ENCODE data around the gene RAD54L2. TPM values are rescaled to one million over a fixed set of nuclear protein-coding genes. Genes with fewer than 3 reads are reported as not detected.
"Not testable (repeated sequence)": the region's sequence is repeated elsewhere in the genome, so short reads cannot be mapped to it uniquely, and the experiment has no call there.

RAD54L2 gene
- total and polyA plus RNA-seq, 2 experiments from 2014 or later = 10.8 to 17.5 TPM

DNA sequence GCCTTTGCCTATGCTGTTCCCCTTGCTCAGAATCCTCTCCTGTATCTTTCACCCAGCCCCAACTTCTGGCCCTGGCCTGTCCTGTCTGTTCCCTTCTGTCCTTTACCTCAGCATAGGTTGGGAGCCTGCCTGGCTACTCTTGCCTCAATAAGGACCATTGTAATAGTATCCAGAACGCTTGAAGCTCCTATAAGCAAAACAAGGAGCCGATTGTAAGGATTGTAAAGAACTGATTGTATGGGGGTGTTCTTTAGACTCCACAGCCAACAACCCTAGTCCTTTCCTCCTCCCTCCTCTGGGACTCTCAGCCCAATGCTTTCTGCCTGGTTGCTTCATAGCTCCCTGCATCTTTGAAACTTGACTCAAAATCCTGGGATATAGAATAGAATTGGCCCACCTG is 18.7 kb upstream of the RAD54L2 start:
- TF ChIP-seq, protein P1, sequence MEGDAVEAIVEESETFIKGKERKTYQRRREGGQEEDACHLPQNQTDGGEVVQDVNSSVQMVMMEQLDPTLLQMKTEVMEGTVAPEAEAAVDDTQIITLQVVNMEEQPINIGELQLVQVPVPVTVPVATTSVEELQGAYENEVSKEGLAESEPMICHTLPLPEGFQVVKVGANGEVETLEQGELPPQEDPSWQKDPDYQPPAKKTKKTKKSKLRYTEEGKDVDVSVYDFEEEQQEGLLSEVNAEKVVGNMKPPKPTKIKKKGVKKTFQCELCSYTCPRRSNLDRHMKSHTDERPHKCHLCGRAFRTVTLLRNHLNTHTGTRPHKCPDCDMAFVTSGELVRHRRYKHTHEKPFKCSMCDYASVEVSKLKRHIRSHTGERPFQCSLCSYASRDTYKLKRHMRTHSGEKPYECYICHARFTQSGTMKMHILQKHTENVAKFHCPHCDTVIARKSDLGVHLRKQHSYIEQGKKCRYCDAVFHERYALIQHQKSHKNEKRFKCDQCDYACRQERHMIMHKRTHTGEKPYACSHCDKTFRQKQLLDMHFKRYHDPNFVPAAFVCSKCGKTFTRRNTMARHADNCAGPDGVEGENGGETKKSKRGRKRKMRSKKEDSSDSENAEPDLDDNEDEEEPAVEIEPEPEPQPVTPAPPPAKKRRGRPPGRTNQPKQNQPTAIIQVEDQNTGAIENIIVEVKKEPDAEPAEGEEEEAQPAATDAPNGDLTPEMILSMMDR (IDR thresholded peaks at IDR 0.05; ENCODE audit: poor library complexity) = no peak
- TF ChIP-seq EZH2 (IDR thresholded peaks at IDR 0.05; ENCODE audit: borderline replicate concordance) = no peak
- TF ChIP-seq EZH2phosphoT487 (IDR thresholded peaks at IDR 0.05; ENCODE audit: low read depth, severe bottlenecking, unreplicated experiment) = no peak
- H3K9me3 ChIP-seq (ENCODE audit: low read depth) = no peaks in the 10 kb centered on the region
- H3K4me1 ChIP-seq (ENCODE audit: insufficient read depth) = no peaks in the 10 kb centered on the region
- H4K20me1 ChIP-seq (ENCODE audit: insufficient read depth, poor library complexity, severe bottlenecking) = no peaks in the 10 kb centered on the region
- no peaks in the 10 kb centered on the region for H3K27me3 ChIP-seq
- no peaks in the 10 kb centered on the region for H3K79me2 ChIP-seq
- 86% methylated on average over 2 of the region's 2 CpGs for WGBS (ENCODE audit: low lambda C conversion rate, missing lambda C conversion rate)
- H2AFZ ChIP-seq = no peak overlapping the region
- H3K4me3 ChIP-seq = no peak overlapping the region
- H3K36me3 ChIP-seq (replicated peaks; ENCODE audit: insufficient read depth, low read depth) = no peaks in the 10 kb centered on the region
- no peaks in the 10 kb centered on the region for H3K9me2 ChIP-seq (replicated peaks; ENCODE audit: insufficient read depth)
- no peak overlapping the region for H3K4me2 ChIP-seq
- DNase-seq (ENCODE audit: low spot score) = no peak
- no peak overlapping the region for H3K27ac ChIP-seq

DNA sequence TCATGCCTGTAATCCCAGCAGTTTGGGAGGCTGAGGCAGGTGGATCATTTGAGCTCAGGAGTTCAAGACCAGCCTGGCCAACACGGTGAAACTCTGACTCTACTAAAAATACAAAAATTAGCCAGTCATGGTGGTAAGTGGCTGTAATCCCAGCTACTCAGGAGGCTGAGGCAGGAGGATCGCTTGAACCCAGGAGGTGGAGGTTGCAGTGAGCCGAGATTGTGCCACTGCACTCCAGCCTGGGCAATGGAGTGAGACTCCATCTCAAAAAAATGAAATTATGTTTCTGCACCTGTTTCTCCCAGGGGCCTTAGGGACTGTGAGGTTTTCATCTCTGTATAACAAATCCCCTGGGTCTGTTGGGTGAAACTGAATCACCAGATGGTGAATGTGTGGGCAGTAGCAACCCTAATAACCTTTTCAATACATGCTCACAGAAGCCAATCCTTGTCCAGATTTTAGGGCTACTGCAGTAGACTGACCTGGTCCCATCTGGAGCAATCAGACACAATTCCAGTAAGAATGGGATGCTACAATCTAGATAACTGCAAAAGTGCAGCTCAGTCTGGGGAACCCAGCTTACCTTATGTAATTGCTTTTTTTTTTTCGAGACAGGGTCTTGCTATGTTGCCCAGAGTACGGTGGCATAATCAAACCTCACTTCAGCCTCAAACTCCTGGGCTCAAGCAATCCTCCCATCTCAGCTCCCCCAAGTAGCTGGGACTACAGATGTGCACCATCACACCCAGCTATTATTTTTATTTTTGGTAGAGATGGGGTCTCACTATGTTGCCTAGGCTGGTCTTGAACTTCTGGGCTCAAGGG is 17.4 kb upstream of the RAD54L2 start:
- H3K4me1 ChIP-seq (ENCODE audit: insufficient read depth); H2AFZ ChIP-seq; H3K9me2 ChIP-seq (replicated peaks; ENCODE audit: insufficient read depth); H4K20me1 ChIP-seq (ENCODE audit: insufficient read depth, poor library complexity, severe bottlenecking); H3K9me3 ChIP-seq (ENCODE audit: low read depth); H3K27me3 ChIP-seq; DNase-seq (ENCODE audit: low spot score); H3K4me2 ChIP-seq; H3K27ac ChIP-seq; H3K36me3 ChIP-seq (replicated peaks; ENCODE audit: insufficient read depth, low read depth); H3K79me2 ChIP-seq; H3K4me3 ChIP-seq: not testable (repeated sequence)
- 83% methylated on average over 5 of the region's 5 CpGs for WGBS (ENCODE audit: low lambda C conversion rate, missing lambda C conversion rate)

DNA sequence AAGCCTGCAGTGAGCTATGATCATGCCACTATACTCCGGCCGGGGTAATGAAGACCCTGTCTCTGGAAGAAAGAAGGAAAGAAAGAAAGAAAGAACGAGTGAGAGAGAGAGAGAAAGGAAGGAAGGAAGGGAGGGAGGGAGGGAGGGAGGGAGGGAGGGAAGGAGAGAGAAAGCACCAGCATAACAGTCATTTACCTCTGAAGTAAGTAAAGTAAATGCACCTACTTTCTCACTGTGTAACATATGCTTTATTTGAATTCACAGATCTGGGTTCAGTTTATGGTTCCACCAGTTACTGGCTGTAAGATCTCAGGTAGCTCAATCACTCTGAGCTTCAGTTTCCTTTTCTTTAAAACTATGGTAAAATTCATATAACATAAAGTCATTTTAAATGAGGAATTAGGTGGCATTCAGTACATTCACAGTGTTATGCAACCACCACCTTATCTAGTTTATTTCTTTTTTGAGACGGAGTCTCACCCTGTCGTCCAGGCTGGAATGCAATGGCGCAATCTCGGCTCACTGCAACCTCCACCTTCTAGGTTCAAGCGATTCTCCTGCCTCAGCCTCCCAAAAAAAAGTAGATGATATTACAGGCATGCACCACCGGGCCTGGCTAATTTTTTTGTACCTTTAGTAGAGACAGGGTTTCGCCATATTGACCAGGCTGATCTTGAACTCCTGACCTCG is 16.1 kb upstream of the RAD54L2 start:
- Histone ChIP-seq H3K4me1 (ENCODE audit: insufficient read depth) (no peaks in the 10 kb centered on the region), H3K9me2 (replicated peaks; ENCODE audit: insufficient read depth) (no peaks in the 10 kb centered on the region), H3K27ac (no peak overlapping the region), H3K4me2 (no peak overlapping the region), H3K9me3 (ENCODE audit: low read depth) (no peaks in the 10 kb centered on the region), H3K27me3 (no peaks in the 10 kb centered on the region), H3K79me2 (no peaks in the 10 kb centered on the region), H3K36me3 (replicated peaks; ENCODE audit: insufficient read depth, low read depth) (no peaks in the 10 kb centered on the region), H2AFZ (no peak overlapping the region), H4K20me1 (ENCODE audit: insufficient read depth, poor library complexity, severe bottlenecking) (no peaks in the 10 kb centered on the region), H3K4me3 (no peak overlapping the region)
- no peak for DNase-seq (ENCODE audit: low spot score)
- WGBS (ENCODE audit: low lambda C conversion rate, missing lambda C conversion rate) = 82% methylated on average over 11 of the region's 11 CpGs
- TF ChIP-seq EZH2phosphoT487 (IDR thresholded peaks at IDR 0.05; ENCODE audit: low read depth, severe bottlenecking, unreplicated experiment) (no peak), EZH2 (IDR thresholded peaks at IDR 0.05; ENCODE audit: borderline replicate concordance) (no peak)
- TF ChIP-seq, protein P1 (IDR thresholded peaks at IDR 0.05; ENCODE audit: poor library complexity) = no peak

DNA sequence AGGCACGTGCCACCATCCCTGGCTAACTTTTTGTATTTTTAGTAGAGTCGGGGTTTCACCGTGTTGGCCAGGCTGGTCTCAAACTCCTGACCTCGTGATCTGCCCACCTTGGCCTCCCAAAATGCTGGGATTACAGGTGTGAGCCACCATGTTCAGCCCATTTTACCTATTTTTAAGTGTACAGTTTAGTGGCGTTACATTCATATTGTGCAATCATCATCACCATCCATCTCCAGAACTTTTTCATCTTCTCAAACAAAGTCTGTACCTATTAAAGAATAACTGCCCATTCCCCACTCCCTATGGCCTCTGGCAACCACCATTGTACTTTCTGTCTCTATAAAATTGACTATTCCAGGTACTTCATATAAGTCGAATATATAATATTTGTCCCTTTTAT is 13.6 kb upstream of the RAD54L2 start:
- H2AFZ ChIP-seq; H3K4me1 ChIP-seq (ENCODE audit: insufficient read depth); H3K36me3 ChIP-seq (replicated peaks; ENCODE audit: insufficient read depth, low read depth); DNase-seq (ENCODE audit: low spot score); H3K79me2 ChIP-seq; H4K20me1 ChIP-seq (ENCODE audit: insufficient read depth, poor library complexity, severe bottlenecking); H3K9me2 ChIP-seq (replicated peaks; ENCODE audit: insufficient read depth); H3K27ac ChIP-seq; H3K9me3 ChIP-seq (ENCODE audit: low read depth); H3K27me3 ChIP-seq; H3K4me2 ChIP-seq; H3K4me3 ChIP-seq: not testable (repeated sequence)
- 93% methylated on average over 6 of the region's 6 CpGs for WGBS (ENCODE audit: low lambda C conversion rate, missing lambda C conversion rate)
